ENCODE results near the gene ENGASE. TPM values are rescaled to one million over a fixed set of nuclear protein-coding genes. Genes with fewer than 3 reads are reported as not detected.
A peak's percentile ranks its signal among the peaks of the same experiment; 100 is the strongest.

ENGASE gene, protein sequence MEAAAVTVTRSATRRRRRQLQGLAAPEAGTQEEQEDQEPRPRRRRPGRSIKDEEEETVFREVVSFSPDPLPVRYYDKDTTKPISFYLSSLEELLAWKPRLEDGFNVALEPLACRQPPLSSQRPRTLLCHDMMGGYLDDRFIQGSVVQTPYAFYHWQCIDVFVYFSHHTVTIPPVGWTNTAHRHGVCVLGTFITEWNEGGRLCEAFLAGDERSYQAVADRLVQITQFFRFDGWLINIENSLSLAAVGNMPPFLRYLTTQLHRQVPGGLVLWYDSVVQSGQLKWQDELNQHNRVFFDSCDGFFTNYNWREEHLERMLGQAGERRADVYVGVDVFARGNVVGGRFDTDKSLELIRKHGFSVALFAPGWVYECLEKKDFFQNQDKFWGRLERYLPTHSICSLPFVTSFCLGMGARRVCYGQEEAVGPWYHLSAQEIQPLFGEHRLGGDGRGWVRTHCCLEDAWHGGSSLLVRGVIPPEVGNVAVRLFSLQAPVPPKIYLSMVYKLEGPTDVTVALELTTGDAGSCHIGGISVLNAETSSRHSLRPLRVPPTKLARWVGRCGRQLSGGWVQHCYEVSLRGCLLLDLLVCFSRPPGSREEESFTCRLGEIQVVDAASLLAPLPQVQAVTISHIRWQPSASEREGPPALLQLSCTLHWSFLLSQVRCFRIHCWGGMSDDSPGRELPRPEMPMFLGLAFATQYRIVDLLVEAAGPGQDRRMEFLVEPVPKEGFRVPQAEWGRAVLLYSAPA
- 10 to 100 TPM; 27.4 to 35.0 (median 31.5) TPM for total RNA-seq

DNA sequence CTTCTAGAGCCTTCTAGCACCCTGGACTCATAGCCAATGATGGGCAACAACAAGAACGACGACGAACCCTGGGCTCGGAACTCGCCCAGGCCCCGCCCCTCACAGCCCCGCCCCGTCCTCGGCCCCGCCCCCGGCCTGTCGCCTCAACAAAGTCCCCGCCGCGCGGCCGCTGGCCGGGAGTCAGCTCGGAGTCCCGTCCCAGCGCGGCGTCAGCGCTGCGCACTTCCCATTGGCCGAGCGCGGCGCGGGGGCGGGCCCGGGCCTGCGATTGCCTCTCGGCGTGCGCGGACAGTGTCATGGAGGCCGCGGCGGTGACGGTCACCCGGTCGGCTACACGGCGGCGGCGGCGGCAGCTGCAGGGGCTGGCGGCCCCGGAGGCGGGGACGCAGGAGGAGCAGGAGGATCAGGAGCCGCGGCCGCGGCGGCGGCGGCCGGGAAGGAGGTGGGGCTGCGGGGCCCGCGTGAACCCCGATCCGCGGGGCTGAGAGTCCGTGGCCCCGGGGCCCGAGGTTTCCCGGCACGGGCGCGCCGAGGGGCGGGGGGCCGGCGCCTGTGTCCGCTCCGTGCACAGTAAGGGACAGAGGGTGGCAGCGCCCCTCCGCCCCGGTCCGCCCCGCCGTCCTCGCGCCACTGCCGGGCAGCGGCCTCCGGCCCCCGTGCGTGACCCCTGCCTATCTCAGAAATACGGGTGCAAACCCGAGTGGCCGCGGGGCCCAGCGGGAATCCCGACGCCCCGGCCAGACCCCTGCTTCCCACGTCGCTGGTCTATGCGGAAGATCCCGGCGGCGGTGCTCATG is at the start of gene ENGASE:
Gene ENGASE (plus strand): TSS at position 176 of the 797 bp plus-strand sequence. CDS start 121 bp downstream, at position 297.
- Histone ChIP-seq H3K9me3 (no peaks in the 10 kb centered on the region), H3K27me3 (no peaks in the 10 kb centered on the region), H3K36me3 (no peaks in the 10 kb centered on the region), H3K4me3 (peak within 1 kb of the TSS; percentile 82 to 98 (median 95)), H3K4me1 (no peaks in the 10 kb centered on the region), H3K27ac (peak within 1 kb of the TSS; percentile 85 to 90)
- intact Hi-C loops (cut with DNase I; ENCODE audit: low total_unique reads) = no loop called here
- TF ChIP-seq, protein P1, sequence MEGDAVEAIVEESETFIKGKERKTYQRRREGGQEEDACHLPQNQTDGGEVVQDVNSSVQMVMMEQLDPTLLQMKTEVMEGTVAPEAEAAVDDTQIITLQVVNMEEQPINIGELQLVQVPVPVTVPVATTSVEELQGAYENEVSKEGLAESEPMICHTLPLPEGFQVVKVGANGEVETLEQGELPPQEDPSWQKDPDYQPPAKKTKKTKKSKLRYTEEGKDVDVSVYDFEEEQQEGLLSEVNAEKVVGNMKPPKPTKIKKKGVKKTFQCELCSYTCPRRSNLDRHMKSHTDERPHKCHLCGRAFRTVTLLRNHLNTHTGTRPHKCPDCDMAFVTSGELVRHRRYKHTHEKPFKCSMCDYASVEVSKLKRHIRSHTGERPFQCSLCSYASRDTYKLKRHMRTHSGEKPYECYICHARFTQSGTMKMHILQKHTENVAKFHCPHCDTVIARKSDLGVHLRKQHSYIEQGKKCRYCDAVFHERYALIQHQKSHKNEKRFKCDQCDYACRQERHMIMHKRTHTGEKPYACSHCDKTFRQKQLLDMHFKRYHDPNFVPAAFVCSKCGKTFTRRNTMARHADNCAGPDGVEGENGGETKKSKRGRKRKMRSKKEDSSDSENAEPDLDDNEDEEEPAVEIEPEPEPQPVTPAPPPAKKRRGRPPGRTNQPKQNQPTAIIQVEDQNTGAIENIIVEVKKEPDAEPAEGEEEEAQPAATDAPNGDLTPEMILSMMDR (IDR thresholded peaks at IDR 0.05) = no peak
- TF ChIP-seq POLR2AphosphoS5 (IDR thresholded peaks at IDR 0.05) = peak in 1 of 3 donors; percentile 18
- TF ChIP-seq POLR2A (IDR thresholded peaks at IDR 0.05) = no peak
- peak; percentile 93 to 95 for DNase-seq (ENCODE audit: low spot score in 2 of 2)

DNA sequence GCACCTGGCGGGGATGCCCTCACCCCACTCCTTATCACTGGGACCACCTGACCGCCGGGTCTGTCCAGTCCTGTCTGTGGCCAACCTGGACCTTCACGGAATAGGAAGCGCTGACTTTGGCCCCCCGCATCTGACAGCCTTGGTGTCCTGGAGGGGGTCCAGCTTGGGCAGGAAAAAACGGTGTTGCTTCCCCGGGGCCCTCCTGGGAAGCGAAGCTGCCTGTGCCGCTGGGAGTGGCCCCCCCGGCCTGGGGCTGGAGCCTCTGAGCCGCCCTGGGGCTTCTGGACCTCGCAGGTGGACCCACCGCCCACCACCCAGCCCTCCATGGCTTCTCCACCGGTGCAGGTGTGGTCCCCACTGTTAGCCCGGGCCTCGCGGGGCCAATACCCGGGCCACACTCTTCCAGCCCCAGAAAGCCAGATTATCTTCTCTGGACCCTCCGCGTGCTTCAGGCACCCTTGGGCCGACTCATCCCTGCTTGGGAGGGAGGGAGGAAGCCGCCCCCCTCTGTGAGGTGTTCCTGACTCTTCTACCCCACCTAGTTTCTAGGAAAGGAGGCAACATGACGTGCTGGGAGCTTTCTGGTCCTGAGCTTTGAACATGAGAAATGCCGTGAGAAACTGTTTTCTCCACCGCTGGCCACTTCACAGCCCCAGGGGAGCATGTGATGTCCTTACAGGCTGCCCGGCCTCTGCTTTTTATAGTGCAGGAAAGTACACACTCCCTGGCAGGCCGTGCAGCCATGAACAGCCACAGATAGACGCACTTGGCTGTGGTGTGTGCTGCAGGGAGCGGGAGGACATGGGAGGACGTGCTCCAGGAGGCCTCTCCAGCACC is 49.5 kb upstream of the ENGASE start:
- H3K9me3 ChIP-seq = no peaks in the 10 kb centered on the region
- peak overlapping the region; percentile 54 to 77 for H3K27ac ChIP-seq
- H3K4me1 ChIP-seq = peaks cover 16 to 31% of the 10 kb centered on the region in 2 donors
- no peaks in the 10 kb centered on the region for H3K27me3 ChIP-seq
- intact Hi-C loops (cut with DNase I; ENCODE audit: low total_unique reads) = no loop called here
- H3K36me3 ChIP-seq = no peaks in the 10 kb centered on the region
- TF ChIP-seq POLR2AphosphoS5 (IDR thresholded peaks at IDR 0.05) (peak in 1 of 3 donors; percentile 19), POLR2A (IDR thresholded peaks at IDR 0.05) (no peak)
- TF ChIP-seq, protein P1 (IDR thresholded peaks at IDR 0.05) = no peak
- peak in 1 of 2 donors; percentile 52 for DNase-seq (ENCODE audit: low spot score in 2 of 2)
- H3K4me3 ChIP-seq = peak overlapping the region; percentile 56 to 79 (median 66)

DNA sequence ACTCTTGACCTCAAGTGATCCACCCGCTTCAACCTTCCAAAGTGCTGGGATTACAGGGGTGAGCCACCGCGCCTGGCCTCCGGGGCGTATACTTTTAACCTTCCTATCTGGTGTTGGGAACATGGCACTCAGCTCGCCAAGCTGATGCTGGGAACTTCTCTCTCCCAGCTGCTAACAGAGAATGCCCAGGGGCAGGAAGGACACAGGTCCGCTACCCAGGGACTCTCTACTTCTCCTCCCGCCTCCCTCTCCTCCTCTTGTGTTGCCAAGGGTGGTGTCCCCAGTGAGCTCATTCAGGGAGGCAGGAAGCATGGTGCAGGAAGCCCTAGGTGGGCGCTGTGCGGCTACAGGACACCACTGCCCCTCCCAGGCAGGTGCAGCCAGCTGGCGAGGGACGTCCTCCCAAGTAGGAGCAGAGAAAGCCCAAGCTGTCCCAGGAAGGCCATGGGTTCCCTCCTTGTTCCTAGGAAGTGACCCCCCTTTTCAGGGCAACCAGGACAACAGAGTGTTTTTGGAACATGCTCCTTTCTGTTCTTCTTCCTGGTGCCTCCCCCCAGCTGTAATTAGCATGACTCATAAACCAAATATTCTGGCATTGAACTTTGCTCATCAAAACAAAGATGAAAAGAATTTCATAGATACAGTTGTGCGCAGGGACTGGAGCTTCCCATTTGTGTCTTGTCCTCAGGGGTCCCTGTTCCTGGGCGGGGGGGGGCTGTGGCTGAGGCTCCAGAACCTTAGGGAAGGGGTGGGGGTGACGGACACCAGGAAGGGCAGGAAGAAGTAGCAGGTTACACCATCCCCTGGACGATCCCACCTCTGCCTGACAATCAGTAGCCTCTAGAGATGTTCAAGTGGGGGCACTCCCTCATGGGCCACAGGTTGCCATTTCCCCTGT is 48.0 kb upstream of the ENGASE start:
- peaks cover 15 to 31% of the 10 kb centered on the region in 2 donors for H3K4me1 ChIP-seq

More for the DNA sequence above, 48.0 kb upstream of the ENGASE start:
- H3K9me3 ChIP-seq = no peaks in the 10 kb centered on the region
- DNase-seq (ENCODE audit: low spot score in 2 of 2) = peak; percentile 50 to 80
- peak overlapping the region; percentile 3 to 56 (median 52) for H3K4me3 ChIP-seq
- H3K36me3 ChIP-seq = no peaks in the 10 kb centered on the region
- peak overlapping the region; percentile 79 to 87 for H3K27ac ChIP-seq
- intact Hi-C loops (cut with DNase I; ENCODE audit: low total_unique reads) = no loop called here
- no peaks in the 10 kb centered on the region for H3K27me3 ChIP-seq
- peak; percentile 49 to 73 (median 65) for TF ChIP-seq POLR2AphosphoS5 (IDR thresholded peaks at IDR 0.05)
- TF ChIP-seq, protein P1 (IDR thresholded peaks at IDR 0.05) = no peak
